Retinal pigment epithelial cell (primary cell): ENCODE measurements around the gene LAMP2.
"Not testable (repeated sequence)": the region's sequence is repeated elsewhere in the genome, so short reads cannot be mapped to it uniquely, and the experiment has no call there.

Experiments used
- DNase-seq: peaks from one replicate; pipeline ENCODE4 v3.0.0-alpha.2; 2010; ENCODE audit warnings: low read depth
- H3K4me3 ChIP-seq: 2 replicates; pipeline ENCODE4 v1.5.1; 2011; ENCODE audit warnings: mild to moderate bottlenecking, low read length, control low read depth, moderate library complexity
- CTCF ChIP-seq: conservative IDR thresholded peaks from 2 replicates; pipeline ENCODE4 v1.5.1; 2011; ENCODE audit warnings: low read depth, low read length, control low read depth, inconsistent platforms

The LAMP2 gene

GRCh38 chrX:120468825-120469525 lies at the start of gene LAMP2:
Gene LAMP2 (minus strand): TSS chrX:120469296. CDS start chrX:120469169, 127 bp downstream.
- peak within 1 kb of the TSS; percentile 82 for H3K4me3 ChIP-seq
- TF ChIP-seq CTCF = no peak
- DNase-seq = peak; percentile 62

DNA sequence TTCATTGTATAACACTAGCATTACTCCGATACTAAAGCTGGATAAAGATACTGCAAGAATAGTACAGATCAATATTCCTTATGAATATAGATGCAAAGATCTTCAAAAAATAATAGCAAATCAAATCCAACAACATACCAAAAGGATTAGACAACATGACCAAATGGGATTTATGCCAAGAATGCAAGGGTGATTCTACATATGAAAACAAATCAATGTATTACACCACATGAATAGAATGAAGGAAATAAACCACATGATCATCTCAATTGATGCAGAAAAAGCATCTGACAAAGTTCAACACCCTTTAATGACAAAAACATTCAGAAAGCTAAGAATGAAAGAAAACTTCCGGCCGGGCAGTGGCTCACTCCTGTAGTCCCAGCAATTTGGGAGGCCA lies 48.8 kb upstream of the LAMP2 start:
- DNase-seq = peak; percentile 78
- H3K4me3 ChIP-seq = no peak overlapping the region
- TF ChIP-seq CTCF = no peak

DNA sequence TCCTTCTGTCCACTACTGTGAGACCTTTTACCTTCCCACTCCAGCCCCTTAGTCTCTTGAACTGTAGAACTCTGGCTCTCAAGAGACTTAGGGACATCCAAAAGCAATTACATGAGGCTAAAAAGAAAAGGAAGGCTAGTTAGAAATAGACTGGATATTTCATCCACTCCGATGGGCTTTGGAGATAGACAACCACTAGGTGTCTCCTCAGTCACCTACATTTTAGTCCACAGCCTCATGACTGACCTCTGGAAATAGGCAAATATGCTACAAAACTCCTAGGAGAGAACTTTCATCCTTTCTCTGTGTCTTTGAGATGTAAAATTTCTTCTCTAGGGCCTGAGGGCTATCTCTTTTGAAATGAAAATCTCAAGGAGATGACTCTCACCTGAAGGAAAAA lies 45.1 kb upstream of the LAMP2 start:
- no peak overlapping the region for H3K4me3 ChIP-seq
- TF ChIP-seq CTCF = peak; percentile 56
- DNase-seq = no peak

DNA sequence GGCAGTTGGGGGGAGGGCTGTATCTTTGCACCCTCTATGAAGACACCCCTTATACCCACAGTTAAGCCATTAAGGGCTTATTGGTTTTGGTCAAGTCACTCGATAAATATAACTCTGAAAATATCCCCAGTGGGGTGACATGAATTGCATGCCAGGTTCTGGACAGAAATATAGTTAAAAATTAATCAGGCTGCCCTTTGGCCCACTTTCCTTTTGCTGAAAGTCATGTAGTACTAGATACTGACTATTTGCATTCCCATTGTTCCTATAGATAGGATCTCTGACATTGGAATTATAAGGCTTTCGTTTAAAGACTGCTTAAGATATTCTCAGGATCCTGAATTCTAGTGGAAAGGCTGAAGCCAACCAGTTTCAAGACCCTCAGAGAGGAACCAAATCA lies 43.5 kb upstream of the LAMP2 start:
- no peak overlapping the region for H3K4me3 ChIP-seq
- no peak for DNase-seq
- TF ChIP-seq CTCF = no peak

- no peak for TF ChIP-seq CTCF
Observed at GRCh38 chrX:120512222-120512621, 43.1 kb upstream of the LAMP2 start.

GRCh38 chrX:120504569-120504968 lies 35.5 kb upstream of the LAMP2 start:
- no peak for DNase-seq
- no peak for TF ChIP-seq CTCF

More at GRCh38 chrX:120512222-120512621, 43.1 kb upstream of the LAMP2 start:
- DNase-seq = no peak
- H3K4me3 ChIP-seq = no peak overlapping the region

DNA sequence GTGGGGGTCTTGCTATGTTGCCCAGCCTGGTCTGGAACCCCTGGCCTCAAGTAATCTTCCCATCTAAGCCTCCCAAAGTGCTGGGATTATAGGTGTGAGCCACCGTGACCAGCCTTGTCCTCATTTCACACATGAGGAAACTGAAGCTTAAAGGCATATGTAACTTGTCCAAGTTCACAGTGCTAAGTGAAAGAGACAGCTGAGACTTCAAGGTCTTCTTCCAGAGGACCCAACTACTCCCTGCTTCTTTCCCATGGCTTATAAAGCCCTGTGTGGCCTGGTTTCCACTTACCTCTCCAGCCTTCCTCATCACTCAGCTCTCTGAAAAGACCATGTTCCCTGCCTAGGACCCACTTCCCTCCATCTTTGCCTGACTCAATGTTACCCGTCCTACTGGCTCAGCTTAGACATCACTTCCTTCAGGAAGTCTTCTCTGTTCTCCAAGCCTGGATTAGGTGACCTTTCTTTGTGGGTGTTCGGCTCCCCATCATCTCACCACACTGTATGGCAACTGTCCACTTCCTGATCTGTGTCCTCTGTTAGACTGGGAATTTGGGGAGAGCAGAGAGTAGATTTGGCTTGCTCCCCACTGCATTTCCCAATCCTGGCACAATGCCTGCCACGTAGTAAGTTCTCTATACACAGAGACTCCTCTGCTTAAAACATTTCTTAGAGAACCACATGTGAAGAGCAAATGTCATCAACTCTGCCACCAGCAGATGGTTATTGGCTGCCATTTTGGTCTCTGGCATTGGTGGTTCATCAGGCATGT lies 30.4 kb upstream of the LAMP2 start:
- DNase-seq = no peak
- no peak for TF ChIP-seq CTCF
- no peak overlapping the region for H3K4me3 ChIP-seq

More at GRCh38 chrX:120504569-120504968, 35.5 kb upstream of the LAMP2 start:
- H3K4me3 ChIP-seq = no peak overlapping the region

DNA sequence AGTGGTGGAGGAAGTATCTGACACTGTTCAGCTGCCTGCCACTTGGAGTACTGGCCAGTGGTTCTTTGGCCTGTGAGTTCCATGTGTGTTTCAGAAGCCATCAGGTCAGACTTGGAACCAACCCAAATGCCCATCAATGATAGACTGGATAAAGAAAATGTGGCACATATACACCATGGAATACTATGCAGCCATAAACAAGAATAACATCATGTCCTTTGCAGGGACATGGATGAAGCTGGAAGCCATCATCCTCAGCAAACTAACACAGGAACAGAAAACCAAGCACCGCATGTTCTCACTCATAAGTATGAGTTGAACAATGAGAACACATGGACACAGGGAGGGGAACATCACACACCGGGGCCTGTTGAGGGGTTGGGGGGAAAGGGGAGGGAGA lies 21.0 kb upstream of the LAMP2 start:
- DNase-seq, H3K4me3 ChIP-seq: not testable (repeated sequence)
